ENCODE data around the gene ZACN.
A peak's percentile ranks its signal among the peaks of the same experiment; 100 is the strongest.

Gene ZACN

GRCh38 chr17:76104140-76104895, 25.3 kb downstream of the ZACN start:
- DNase-seq, result no peak

- no peak for DNase-seq
Measured at GRCh38 chr17:76104896-76105231, 25.9 kb downstream of the ZACN start.

GRCh38 chr17:76106703-76107102, 27.7 kb downstream of the ZACN start:
- DNase-seq, result no peak

- no peak for DNase-seq
Measured at GRCh38 chr17:76107509-76107908, 28.5 kb downstream of the ZACN start.

- no peak for DNase-seq
Measured at GRCh38 chr17:76111956-76112355, 33.0 kb downstream of the ZACN start.

- no peak for DNase-seq
Measured at GRCh38 chr17:76115138-76115754, 36.3 kb downstream of the ZACN start.

- DNase-seq, result no peak
Measured at GRCh38 chr17:76119409-76120371, 40.7 kb downstream of the ZACN start.

GRCh38 chr17:76120658-76121008, 41.7 kb downstream of the ZACN start:
- DNase-seq, result no peak

- DNase-seq, result peak; percentile 43
Measured at GRCh38 chr17:76121932-76122430, 43.0 kb downstream of the ZACN start.

- no peak for DNase-seq
Measured at GRCh38 chr17:76122431-76123190, 43.6 kb downstream of the ZACN start.

- DNase-seq, result no peak
Measured at GRCh38 chr17:76123191-76123499, 44.2 kb downstream of the ZACN start.

GRCh38 chr17:76123749-76124581, 45.0 kb downstream of the ZACN start:
- no peak for DNase-seq

GRCh38 chr17:76124582-76125390, 45.8 kb downstream of the ZACN start:
- no peak for DNase-seq

GRCh38 chr17:76125391-76125675, 46.4 kb downstream of the ZACN start:
- DNase-seq, result no peak

GRCh38 chr17:76125922-76126321, 46.9 kb downstream of the ZACN start:
- no peak for DNase-seq

- no peak for DNase-seq
Measured at GRCh38 chr17:76130473-76130872, 51.5 kb downstream of the ZACN start.

- no peak for DNase-seq
Measured at GRCh38 chr17:76131051-76131691, 52.2 kb downstream of the ZACN start.

- DNase-seq, result no peak
Measured at GRCh38 chr17:76131692-76132573, 53.0 kb downstream of the ZACN start.

All from CD4-positive, alpha-beta T cell treated with Interleukin-6 for 4 hours (primary cell).